GM23338 (cell line): ENCODE measurements around the gene LPP. TPM values are rescaled to one million over a fixed set of nuclear protein-coding genes. Genes with fewer than 3 reads are reported as not detected.

Source experiments
- ATAC-seq: fragments of 200-7000 bp; cut with Tn5 transposase; 3 replicates; pipeline ENCODE4 v1.9.1; 2020
- DNase-seq: peaks from one replicate; pipeline ENCODE4 v3.0.0-alpha.2; 2015; ENCODE audit warnings: low spot score
- H2AFZ ChIP-seq: fragments of 200-600 bp; sonication (generic); 2 replicates; pipeline ENCODE4 v1.8.0; 2016; ENCODE audit warnings: antibody characterized with exemption, mild to moderate bottlenecking, moderate library complexity
- H3F3A ChIP-seq: fragments of 200-600 bp; sonication (generic); replicated peaks from 2 replicates; pipeline ENCODE4 v1.8.0; 2017; ENCODE audit warnings: antibody characterized with exemption, mixed run types, low read depth
- H3K27ac ChIP-seq: fragments of 200-600 bp; sonication (generic); 2 replicates; pipeline ENCODE4 v1.6.1; 2016; ENCODE audit warnings: low read depth
- H3K27me3 ChIP-seq: fragments of 200-600 bp; sonication (generic); 2 replicates; pipeline ENCODE4 v1.8.0; 2016; ENCODE audit warnings: mild to moderate bottlenecking, mixed run types, moderate library complexity; ENCODE audit not compliant: insufficient read depth
- H3K36me3 ChIP-seq: fragments of 200-600 bp; sonication (generic); 2 replicates; pipeline ENCODE4 v1.8.0; 2016; ENCODE audit warnings: mild to moderate bottlenecking; ENCODE audit not compliant: insufficient read depth
- H3K4me1 ChIP-seq: fragments of 200-600 bp; sonication (generic); 2 replicates; pipeline ENCODE4 v1.8.0; 2016; ENCODE audit warnings: mild to moderate bottlenecking, moderate library complexity; ENCODE audit not compliant: insufficient read depth
- H3K4me2 ChIP-seq: fragments of 200-600 bp; sonication (generic); 2 replicates; pipeline ENCODE4 v1.7.1; 2017; ENCODE audit warnings: mixed run types
- H3K4me3 ChIP-seq: fragments of 200-600 bp; sonication (generic); 2 replicates; pipeline ENCODE4 v1.6.1; 2016; ENCODE audit warnings: mixed run types
- H3K79me2 ChIP-seq: fragments of 200-600 bp; sonication (generic); replicated peaks from 2 replicates; pipeline ENCODE4 v1.8.0; 2017; ENCODE audit warnings: mild to moderate bottlenecking; ENCODE audit not compliant: insufficient read depth
- H3K9me2 ChIP-seq: fragments of 200-600 bp; sonication (generic); 2 replicates; pipeline ENCODE4 v1.8.0; 2017; ENCODE audit not compliant: insufficient read depth
- H4K20me1 ChIP-seq: fragments of 200-600 bp; sonication (generic); replicated peaks from 2 replicates; pipeline ENCODE4 v1.8.0; 2017; ENCODE audit warnings: mild to moderate bottlenecking; ENCODE audit not compliant: insufficient read depth
- H3K27ac Mint-ChIP-seq: 2 replicates; pipeline ENCODE4 v1.8.0; 2020; ENCODE audit warnings: inconsistent platforms, mild to moderate bottlenecking, moderate library complexity, mixed read lengths
- H3K27me3 Mint-ChIP-seq: 3 replicates; pipeline ENCODE4 v1.8.0; 2022; ENCODE audit warnings: low read depth, mild to moderate bottlenecking, moderate library complexity, mixed read lengths, inconsistent platforms; ENCODE audit not compliant: insufficient read depth, poor library complexity
- H3K36me3 Mint-ChIP-seq: 3 replicates; pipeline ENCODE4 v1.8.0; 2021; ENCODE audit warnings: low read depth, mild to moderate bottlenecking, inconsistent platforms, moderate library complexity, mixed read lengths
- H3K4me1 Mint-ChIP-seq: 3 replicates; pipeline ENCODE4 v1.8.0; 2020; ENCODE audit warnings: mild to moderate bottlenecking, inconsistent platforms, mixed read lengths
- H3K4me3 Mint-ChIP-seq: 3 replicates; pipeline ENCODE4 v1.8.0; 2021; ENCODE audit warnings: moderate library complexity, mild to moderate bottlenecking, inconsistent platforms, mixed read lengths
- H3K9me3 Mint-ChIP-seq: 3 replicates; pipeline ENCODE4 v1.8.0; 2020; ENCODE audit warnings: moderate library complexity, mild to moderate bottlenecking, inconsistent platforms, mixed read lengths
- CREB1 ChIP-seq: fragments of 250-450 bp; sonication (Bioruptor Pico); IDR thresholded peaks from 2 replicates; pipeline ENCODE4 v1.5.0; 2020; ENCODE audit warnings: low read depth, mild to moderate bottlenecking, moderate library complexity
- CTCF ChIP-seq, 2 experiments: fragments of 200-600 bp in 1 of 2; sonication (generic) in 1 of 2; conservative IDR thresholded peaks; 2 replicates each; pipeline versions ENCODE4 v1.5.1 to v1.6.1; 2016 to 2017; ENCODE audit warnings: antibody characterized with exemption in 2 of 2, low read depth in 2 of 2, mild to moderate bottlenecking in 2 of 2, moderate library complexity in 1 of 2
- ETS1 ChIP-seq: IDR thresholded peaks from 2 replicates; pipeline ENCODE4 v1.6.1; 2016; ENCODE audit warnings: antibody characterized with exemption
- POLR2AphosphoS5 ChIP-seq: IDR thresholded peaks from 2 replicates; pipeline ENCODE4 v1.6.1; 2016; ENCODE audit warnings: antibody characterized with exemption, low read depth
- ZNF114 ChIP-seq: fragments of 250-450 bp; sonication (Bioruptor Pico); IDR thresholded peaks from 2 replicates; pipeline ENCODE4 v1.5.0; 2020; ENCODE audit warnings: mild to moderate bottlenecking, moderate library complexity
- polyA plus RNA-seq: library from polyadenylated mRNA; unstranded; fragments of >200 nt; fragmentation: Nextera tagmentation; extraction: Ambion mirVana; gene quantifications from 2 replicates; pipeline ENCODE4 v1.2.1, GENCODE V29; 2016
- total RNA-seq: library from RNA; depleted of rRNA; stranded (reverse); fragments of >200 nt; shearing (Covaris generic); gene quantifications from 2 replicates; pipeline ENCODE4 v1.2.3, GENCODE V29; 2014
- TF ChIP-seq, protein P1 (sequence below): fragments of 250-450 bp; sonication (Bioruptor Pico); IDR thresholded peaks from 2 replicates; pipeline ENCODE4 v1.5.0; 2020; ENCODE audit warnings: mild to moderate bottlenecking, moderate library complexity
- TF ChIP-seq, protein P2 (sequence below): IDR thresholded peaks from one replicate; pipeline ENCODE4 v1.6.1; 2018; ENCODE audit warnings: antibody characterized with exemption; ENCODE audit not compliant: unreplicated experiment

Gene LPP
- total and polyA plus RNA-seq, 2 experiments from 2014 or later: 23.0 to 35.2 TPM

DNA sequence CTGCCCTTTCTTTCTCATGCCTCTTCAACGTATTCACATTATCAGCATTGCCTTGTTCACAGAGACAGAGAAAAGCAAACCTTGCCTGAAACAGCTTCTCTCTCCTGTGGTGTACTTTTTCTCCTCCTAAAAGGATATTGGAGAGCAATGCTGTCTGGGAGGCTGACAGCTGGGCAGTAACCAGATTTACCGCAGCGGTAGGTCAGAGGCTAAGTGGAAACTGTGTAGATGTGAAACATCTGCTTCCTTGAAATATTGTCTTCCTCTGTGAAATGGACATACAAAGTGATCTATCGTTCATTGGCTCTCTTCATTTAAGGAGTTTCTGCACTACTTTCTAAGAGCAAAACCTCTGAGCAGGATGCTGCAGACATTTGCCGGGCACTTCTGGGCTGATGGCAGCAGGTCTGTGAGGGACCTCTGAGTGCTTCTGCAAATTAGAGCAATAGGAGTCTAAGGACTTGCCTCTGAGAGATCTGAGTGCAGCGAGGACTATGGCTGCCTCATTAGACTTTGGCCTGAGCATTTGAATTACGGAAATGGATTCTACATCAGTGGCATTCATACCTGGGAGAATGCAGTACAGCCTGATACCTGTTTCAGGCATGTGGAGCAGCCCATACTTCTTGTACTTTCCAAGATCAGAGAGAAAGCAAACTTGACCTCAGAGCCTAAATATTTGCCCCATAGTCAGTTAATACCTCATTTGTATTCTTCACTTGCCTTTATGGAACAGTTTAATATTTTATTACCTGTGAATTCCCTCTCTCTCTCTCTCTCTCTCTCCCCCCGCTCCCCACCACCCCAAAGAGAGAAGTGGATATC, 757.3 kb downstream of the LPP start (continued):
- TF ChIP-seq, protein P1, sequence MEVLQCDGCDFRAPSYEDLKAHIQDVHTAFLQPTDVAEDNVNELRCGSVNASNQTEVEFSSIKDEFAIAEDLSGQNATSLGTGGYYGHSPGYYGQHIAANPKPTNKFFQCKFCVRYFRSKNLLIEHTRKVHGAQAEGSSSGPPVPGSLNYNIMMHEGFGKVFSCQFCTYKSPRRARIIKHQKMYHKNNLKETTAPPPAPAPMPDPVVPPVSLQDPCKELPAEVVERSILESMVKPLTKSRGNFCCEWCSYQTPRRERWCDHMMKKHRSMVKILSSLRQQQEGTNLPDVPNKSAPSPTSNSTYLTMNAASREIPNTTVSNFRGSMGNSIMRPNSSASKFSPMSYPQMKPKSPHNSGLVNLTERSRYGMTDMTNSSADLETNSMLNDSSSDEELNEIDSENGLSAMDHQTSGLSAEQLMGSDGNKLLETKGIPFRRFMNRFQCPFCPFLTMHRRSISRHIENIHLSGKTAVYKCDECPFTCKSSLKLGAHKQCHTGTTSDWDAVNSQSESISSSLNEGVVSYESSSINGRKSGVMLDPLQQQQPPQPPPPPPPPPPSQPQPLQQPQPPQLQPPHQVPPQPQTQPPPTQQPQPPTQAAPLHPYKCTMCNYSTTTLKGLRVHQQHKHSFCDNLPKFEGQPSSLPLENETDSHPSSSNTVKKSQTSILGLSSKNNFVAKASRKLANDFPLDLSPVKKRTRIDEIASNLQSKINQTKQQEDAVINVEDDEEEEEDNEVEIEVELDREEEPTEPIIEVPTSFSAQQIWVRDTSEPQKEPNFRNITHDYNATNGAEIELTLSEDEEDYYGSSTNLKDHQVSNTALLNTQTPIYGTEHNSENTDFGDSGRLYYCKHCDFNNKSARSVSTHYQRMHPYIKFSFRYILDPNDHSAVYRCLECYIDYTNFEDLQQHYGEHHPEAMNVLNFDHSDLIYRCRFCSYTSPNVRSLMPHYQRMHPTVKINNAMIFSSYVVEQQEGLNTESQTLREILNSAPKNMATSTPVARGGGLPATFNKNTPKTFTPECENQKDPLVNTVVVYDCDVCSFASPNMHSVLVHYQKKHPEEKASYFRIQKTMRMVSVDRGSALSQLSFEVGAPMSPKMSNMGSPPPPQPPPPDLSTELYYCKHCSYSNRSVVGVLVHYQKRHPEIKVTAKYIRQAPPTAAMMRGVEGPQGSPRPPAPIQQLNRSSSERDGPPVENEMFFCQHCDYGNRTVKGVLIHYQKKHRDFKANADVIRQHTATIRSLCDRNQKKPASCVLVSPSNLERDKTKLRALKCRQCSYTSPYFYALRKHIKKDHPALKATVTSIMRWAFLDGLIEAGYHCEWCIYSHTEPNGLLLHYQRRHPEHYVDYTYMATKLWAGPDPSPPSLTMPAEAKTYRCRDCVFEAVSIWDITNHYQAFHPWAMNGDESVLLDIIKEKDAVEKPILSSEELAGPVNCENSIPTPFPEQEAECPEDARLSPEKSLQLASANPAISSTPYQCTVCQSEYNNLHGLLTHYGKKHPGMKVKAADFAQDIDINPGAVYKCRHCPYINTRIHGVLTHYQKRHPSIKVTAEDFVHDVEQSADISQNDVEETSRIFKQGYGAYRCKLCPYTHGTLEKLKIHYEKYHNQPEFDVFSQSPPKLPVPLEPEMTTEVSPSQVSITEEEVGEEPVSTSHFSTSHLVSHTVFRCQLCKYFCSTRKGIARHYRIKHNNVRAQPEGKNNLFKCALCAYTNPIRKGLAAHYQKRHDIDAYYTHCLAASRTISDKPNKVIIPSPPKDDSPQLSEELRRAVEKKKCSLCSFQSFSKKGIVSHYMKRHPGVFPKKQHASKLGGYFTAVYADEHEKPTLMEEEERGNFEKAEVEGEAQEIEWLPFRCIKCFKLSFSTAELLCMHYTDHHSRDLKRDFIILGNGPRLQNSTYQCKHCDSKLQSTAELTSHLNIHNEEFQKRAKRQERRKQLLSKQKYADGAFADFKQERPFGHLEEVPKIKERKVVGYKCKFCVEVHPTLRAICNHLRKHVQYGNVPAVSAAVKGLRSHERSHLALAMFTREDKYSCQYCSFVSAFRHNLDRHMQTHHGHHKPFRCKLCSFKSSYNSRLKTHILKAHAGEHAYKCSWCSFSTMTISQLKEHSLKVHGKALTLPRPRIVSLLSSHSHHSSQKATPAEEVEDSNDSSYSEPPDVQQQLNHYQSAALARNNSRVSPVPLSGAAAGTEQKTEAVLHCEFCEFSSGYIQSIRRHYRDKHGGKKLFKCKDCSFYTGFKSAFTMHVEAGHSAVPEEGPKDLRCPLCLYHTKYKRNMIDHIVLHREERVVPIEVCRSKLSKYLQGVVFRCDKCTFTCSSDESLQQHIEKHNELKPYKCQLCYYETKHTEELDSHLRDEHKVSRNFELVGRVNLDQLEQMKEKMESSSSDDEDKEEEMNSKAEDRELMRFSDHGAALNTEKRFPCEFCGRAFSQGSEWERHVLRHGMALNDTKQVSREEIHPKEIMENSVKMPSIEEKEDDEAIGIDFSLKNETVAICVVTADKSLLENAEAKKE (CRISPR knock-in tag): no peak
- TF ChIP-seq CTCF (conservative IDR thresholded peaks at IDR 0.05; ENCODE audit: low read depth in 2 of 2) (no peak), CREB1 (CRISPR knock-in tag) (no peak), ZNF114 (CRISPR knock-in tag) (no peak)

- no peak overlapping the region for H3K4me3 Mint-ChIP-seq
- no peaks in the 10 kb centered on the region for H3K27me3 Mint-ChIP-seq
- peaks cover 6% of the 10 kb centered on the region for H3K4me1 ChIP-seq
- DNase-seq: no peak
- no peaks in the 10 kb centered on the region for H3F3A ChIP-seq
- no peak overlapping the region for H3K27ac Mint-ChIP-seq
- H3K27me3 ChIP-seq: no peaks in the 10 kb centered on the region
- no peaks in the 10 kb centered on the region for H3K9me3 Mint-ChIP-seq
- H3K9me2 ChIP-seq: no peaks in the 10 kb centered on the region
- no peak overlapping the region for H2AFZ ChIP-seq
- no peak overlapping the region for H3K4me2 ChIP-seq
- H4K20me1 ChIP-seq: no peaks in the 10 kb centered on the region
- H3K36me3 Mint-ChIP-seq: no peaks in the 10 kb centered on the region
- H3K4me3 ChIP-seq: no peak overlapping the region
- peaks cover 5% of the 10 kb centered on the region for H3K4me1 Mint-ChIP-seq
- no peak for ATAC-seq
- no peaks in the 10 kb centered on the region for H3K36me3 ChIP-seq
- H3K27ac ChIP-seq: no peak overlapping the region
- H3K79me2 ChIP-seq: no peaks in the 10 kb centered on the region
- TF ChIP-seq CTCF (conservative IDR thresholded peaks at IDR 0.05; ENCODE audit: low read depth in 2 of 2): no peak
- no peak for TF ChIP-seq ETS1
- no peak for TF ChIP-seq POLR2AphosphoS5
- TF ChIP-seq, protein P2, sequence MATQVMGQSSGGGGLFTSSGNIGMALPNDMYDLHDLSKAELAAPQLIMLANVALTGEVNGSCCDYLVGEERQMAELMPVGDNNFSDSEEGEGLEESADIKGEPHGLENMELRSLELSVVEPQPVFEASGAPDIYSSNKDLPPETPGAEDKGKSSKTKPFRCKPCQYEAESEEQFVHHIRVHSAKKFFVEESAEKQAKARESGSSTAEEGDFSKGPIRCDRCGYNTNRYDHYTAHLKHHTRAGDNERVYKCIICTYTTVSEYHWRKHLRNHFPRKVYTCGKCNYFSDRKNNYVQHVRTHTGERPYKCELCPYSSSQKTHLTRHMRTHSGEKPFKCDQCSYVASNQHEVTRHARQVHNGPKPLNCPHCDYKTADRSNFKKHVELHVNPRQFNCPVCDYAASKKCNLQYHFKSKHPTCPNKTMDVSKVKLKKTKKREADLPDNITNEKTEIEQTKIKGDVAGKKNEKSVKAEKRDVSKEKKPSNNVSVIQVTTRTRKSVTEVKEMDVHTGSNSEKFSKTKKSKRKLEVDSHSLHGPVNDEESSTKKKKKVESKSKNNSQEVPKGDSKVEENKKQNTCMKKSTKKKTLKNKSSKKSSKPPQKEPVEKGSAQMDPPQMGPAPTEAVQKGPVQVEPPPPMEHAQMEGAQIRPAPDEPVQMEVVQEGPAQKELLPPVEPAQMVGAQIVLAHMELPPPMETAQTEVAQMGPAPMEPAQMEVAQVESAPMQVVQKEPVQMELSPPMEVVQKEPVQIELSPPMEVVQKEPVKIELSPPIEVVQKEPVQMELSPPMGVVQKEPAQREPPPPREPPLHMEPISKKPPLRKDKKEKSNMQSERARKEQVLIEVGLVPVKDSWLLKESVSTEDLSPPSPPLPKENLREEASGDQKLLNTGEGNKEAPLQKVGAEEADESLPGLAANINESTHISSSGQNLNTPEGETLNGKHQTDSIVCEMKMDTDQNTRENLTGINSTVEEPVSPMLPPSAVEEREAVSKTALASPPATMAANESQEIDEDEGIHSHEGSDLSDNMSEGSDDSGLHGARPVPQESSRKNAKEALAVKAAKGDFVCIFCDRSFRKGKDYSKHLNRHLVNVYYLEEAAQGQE: no peak
These were observed 759.1 kb downstream of the LPP start for GRCh38 chr3:188913084-188913483.
